Ovary (tissue), 9 donors: ENCODE measurements around the gene TMEM271. TPM values are rescaled to one million over a fixed set of nuclear protein-coding genes. Genes with fewer than 3 reads are reported as not detected.
"Not testable (repeated sequence)": the region's sequence is repeated elsewhere in the genome, so short reads cannot be mapped to it uniquely, and the experiment has no call there.

Experiments
- DNase-seq, 5 donors: peaks; one replicate each; pipeline ENCODE4 v3.0.0-alpha.2; 2019 to 2020
- H3K27ac ChIP-seq, 2 donors: fragments of 200-600 bp; one replicate each; pipeline versions ENCODE4 v1.5.1 to v1.8.0; 2019 to 2022
- H3K27me3 ChIP-seq: fragments of 200-600 bp; one replicate; pipeline ENCODE4 v1.8.0; 2022
- H3K36me3 ChIP-seq: fragments of 200-600 bp; sonication (generic); one replicate; pipeline ENCODE4 v1.5.1; 2019
- H3K4me1 ChIP-seq: one replicate; pipeline ENCODE4 v1.8.1; 2013; ENCODE audit warnings: mild to moderate bottlenecking, moderate library complexity; ENCODE audit not compliant: insufficient read depth
- H3K4me3 ChIP-seq: fragments of 200-600 bp; sonication (generic); one replicate; pipeline ENCODE4 v1.5.1; 2017
- H3K9me3 ChIP-seq, 2 donors: fragments of 200-600 bp in 1 of 2; sonication (generic) in 1 of 2; one replicate each; pipeline versions ENCODE4 v1.5.1 to v1.8.1; 2013 to 2019; ENCODE audit warnings: mild to moderate bottlenecking in 1 of 2, moderate library complexity in 1 of 2
- CTCF ChIP-seq, 3 donors: fragments of 450-650 bp in 2 of 3; fragments of 200-600 bp in 1 of 3; IDR thresholded peaks; one replicate each; pipeline versions ENCODE4 v1.5.1 to v1.8.0; 2016 to 2022; ENCODE audit warnings: antibody characterized with exemption in 3 of 3, mild to moderate bottlenecking in 1 of 3
- EP300 ChIP-seq: sonication (generic); formaldehyde crosslinking; IDR thresholded peaks from one replicate; pipeline ENCODE4 v1.6.1; 2017; ENCODE audit warnings: antibody characterized with exemption
- POLR2A ChIP-seq: fragments of 450-650 bp; IDR thresholded peaks from one replicate; pipeline ENCODE4 v1.6.1; 2017; ENCODE audit warnings: antibody characterized with exemption, mild to moderate bottlenecking, moderate library complexity
- WGBS, 3 donors: extraction: QIAGEN DNeasy Blood & Tissue Kit in 1 of 3; methylation state at CpG; one replicate each; pipeline versions ENCODE4 v1.1.5 to v1.1.7; 2013 to 2017; 5-methylcytosine and 5-hydroxymethylcytosine counted together
- intact Hi-C, 4 donors: fragments of 100-400 bp; cut with DNase I; formaldehyde crosslinking; loops; one replicate each; pipeline versions ENCODE4 v1.11.0 to v1.15.1; 2022 to 2023
- polyA plus RNA-seq, 2 donors: library from polyadenylated mRNA; stranded (reverse); fragments of 200-250 nt in 1 of 2; fragments of 350-450 nt in 1 of 2; fragmentation: Illumina TruSeq in 1 of 2; extraction: RNeasy Lipid Tissue Mini Kit (QIAGEN cat#74804) in 1 of 2; gene quantifications; one replicate each; pipeline ENCODE4 v1.2.3, GENCODE V29; 2013 to 2014
- total RNA-seq, 7 donors: library from RNA; depleted of rRNA in 2 of 7; stranded (reverse); fragments of >200 nt in 2 of 7; fragmentation: NEBNext Ultra II Directional in 3 of 7; extraction: Animal tissue kit (Norgen Biotek cat#: 25700) in 3 of 7; gene quantifications; one replicate each; pipeline versions ENCODE4 v1.1.0 to v1.2.4, GENCODE V29; 2016 to 2023
- donor health status: DM: no; HTN: no; CAD: no; lungs with moderate emphysema.
- donor health status: DM: no; HTN: no; CAD: no.
- donor health status: Bipolar disorder and iron deficiency.
- donor health status: DM: yes; HTN: yes; CAD: no.
- donor health status: DM: no; HTN: no; CAD: no.
- donor health status: DM: yes; HTN: yes; CAD: no.

Gene TMEM271
- total and polyA plus RNA-seq, 9 donors = not detected

GRCh38 chr4:566035-566434 lies 10.1 kb downstream of the TMEM271 start:
- TF ChIP-seq EP300 (no peak), POLR2A (no peak), CTCF (IDR thresholded peaks at IDR 0.05) (no peak)
- Histone ChIP-seq H3K4me3 (no peak overlapping the region), H3K9me3 (no peaks in the 10 kb centered on the region), H3K27ac (no peak overlapping the region), H3K27me3 (no peaks in the 10 kb centered on the region), H3K4me1 (no peaks in the 10 kb centered on the region), H3K36me3 (no peaks in the 10 kb centered on the region)
- DNase-seq = no peak
- 91 to 96% (median 92%) methylated on average over 7 of the region's 7 CpGs for WGBS, 3 donors
- intact Hi-C loops = no loop called here

GRCh38 chr4:565614-566013 lies 10.5 kb downstream of the TMEM271 start:
- H3K27me3 ChIP-seq, H3K27ac ChIP-seq, DNase-seq, H3K9me3 ChIP-seq, H3K4me1 ChIP-seq, H3K36me3 ChIP-seq, H3K4me3 ChIP-seq, intact Hi-C loops: not testable (repeated sequence)
- WGBS, 3 donors = 71 to 85% (median 81%) methylated on average over 1 of the region's 1 CpG

- H3K27ac ChIP-seq, H3K36me3 ChIP-seq, H3K4me3 ChIP-seq, intact Hi-C loops, H3K27me3 ChIP-seq, H3K4me1 ChIP-seq, DNase-seq, H3K9me3 ChIP-seq: not testable (repeated sequence)
- 50 to 82% (median 67%) methylated on average over 2 of the region's 2 CpGs for WGBS, 3 donors
Observed at GRCh38 chr4:562458-562857, 13.6 kb downstream of the TMEM271 start.

- 75 to 85% (median 76%) methylated on average over 5 of the region's 5 CpGs for WGBS, 3 donors
- H3K4me3 ChIP-seq = no peak overlapping the region
- intact Hi-C loops = no loop called here
Observed at GRCh38 chr4:561426-561825, 14.7 kb downstream of the TMEM271 start.

GRCh38 chr4:560731-561291 lies 15.3 kb downstream of the TMEM271 start:
- H3K36me3 ChIP-seq = no peaks in the 10 kb centered on the region
- WGBS, 3 donors = 57 to 64% (median 59%) methylated on average over 12 of the region's 12 CpGs
- no peak overlapping the region for H3K4me3 ChIP-seq
- intact Hi-C loops = no loop called here
- DNase-seq = no peak
- no peak overlapping the region for H3K27ac ChIP-seq
- no peaks in the 10 kb centered on the region for H3K4me1 ChIP-seq
- H3K9me3 ChIP-seq = no peaks in the 10 kb centered on the region
- H3K27me3 ChIP-seq = no peaks in the 10 kb centered on the region
- TF ChIP-seq POLR2A = no peak
- TF ChIP-seq CTCF (IDR thresholded peaks at IDR 0.05) = no peak
- TF ChIP-seq EP300 = no peak

More at GRCh38 chr4:561426-561825, 14.7 kb downstream of the TMEM271 start:
- TF ChIP-seq CTCF (IDR thresholded peaks at IDR 0.05) (no peak), EP300 (no peak), POLR2A (no peak)
- Histone ChIP-seq H3K36me3 (no peaks in the 10 kb centered on the region), H3K4me1 (no peaks in the 10 kb centered on the region), H3K27ac (no peak overlapping the region), H3K27me3 (no peaks in the 10 kb centered on the region), H3K9me3 (no peaks in the 10 kb centered on the region)
- DNase-seq = no peak
